Left ventricle myocardium superior (tissue), 1 donor: ENCODE data around the gene IZUMO4. TPM values are rescaled to one million over a fixed set of nuclear protein-coding genes. Genes with fewer than 3 reads are reported as not detected.
"Not testable (repeated sequence)": the region's sequence is repeated elsewhere in the genome, so short reads cannot be mapped to it uniquely, and the experiment has no call there.

Experiments
- ATAC-seq: fragments of 200-7000 bp; cut with Tn5 transposase; one replicate; pipeline ENCODE4 v1.9.1; 2020; ENCODE audit warnings: mild to moderate bottlenecking, moderate library complexity
- DNase-seq: peaks from one replicate; pipeline ENCODE4 v3.0.0-alpha.2; 2020
- intact Hi-C: fragments of 100-400 bp; cut with micrococcal nuclease; formaldehyde crosslinking; loops from one replicate; pipeline ENCODE4 v1.11.0; 2022
- total RNA-seq: library from RNA; stranded (reverse); fragmentation: NEBNext Ultra II Directional; extraction: Animal tissue kit (Norgen Biotek cat#: 25700); gene quantifications from one replicate; pipeline ENCODE4 v1.2.1, GENCODE V29; 2021
- donor health status: DM: no; HTN: yes; CAD: no; lungs with severe emphysema.

IZUMO4 gene
- total RNA-seq, 1 donor from 2014 or later = 1.9 TPM

DNA sequence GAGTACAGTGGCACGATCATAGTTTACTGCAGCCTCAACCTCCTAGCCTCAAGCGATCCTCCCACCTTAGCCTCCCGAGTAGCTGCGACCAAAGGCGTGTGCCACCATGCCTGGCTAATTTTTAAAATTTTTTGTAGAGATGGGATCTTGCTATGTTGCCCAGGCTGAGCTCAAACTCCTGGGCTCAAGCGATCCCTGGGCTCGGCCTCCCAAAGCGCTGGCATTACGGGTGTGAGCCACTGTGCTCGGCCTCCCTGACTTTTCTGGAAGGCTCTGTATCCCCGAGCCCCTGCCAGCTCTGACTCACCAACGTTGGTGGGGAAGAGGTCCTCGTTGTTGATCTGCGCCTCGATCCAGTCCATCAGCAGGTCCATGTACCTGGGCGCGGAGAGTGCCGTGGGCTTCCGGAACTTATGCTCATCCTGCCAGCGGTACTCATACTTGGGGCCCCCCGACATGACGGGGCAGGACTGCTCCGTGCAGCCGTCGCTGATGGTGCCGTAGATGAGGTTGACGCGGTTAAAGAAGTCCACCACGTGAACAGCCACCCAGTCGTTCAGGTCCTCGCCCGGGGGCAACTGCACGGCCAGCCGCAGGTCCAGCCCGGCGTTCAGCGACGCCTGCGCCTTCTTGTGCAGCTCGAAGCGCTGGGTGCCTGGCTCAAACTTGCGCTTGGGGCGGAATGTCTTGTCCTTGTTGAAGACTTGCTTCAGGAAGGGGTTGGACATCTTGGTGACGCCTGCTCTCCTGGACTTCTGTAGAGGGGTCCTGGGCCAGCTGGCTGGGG, 18.7 kb upstream of the IZUMO4 start:
- DNase-seq (no peak), ATAC-seq (no peak)
- intact Hi-C loops = no loop called here

DNA sequence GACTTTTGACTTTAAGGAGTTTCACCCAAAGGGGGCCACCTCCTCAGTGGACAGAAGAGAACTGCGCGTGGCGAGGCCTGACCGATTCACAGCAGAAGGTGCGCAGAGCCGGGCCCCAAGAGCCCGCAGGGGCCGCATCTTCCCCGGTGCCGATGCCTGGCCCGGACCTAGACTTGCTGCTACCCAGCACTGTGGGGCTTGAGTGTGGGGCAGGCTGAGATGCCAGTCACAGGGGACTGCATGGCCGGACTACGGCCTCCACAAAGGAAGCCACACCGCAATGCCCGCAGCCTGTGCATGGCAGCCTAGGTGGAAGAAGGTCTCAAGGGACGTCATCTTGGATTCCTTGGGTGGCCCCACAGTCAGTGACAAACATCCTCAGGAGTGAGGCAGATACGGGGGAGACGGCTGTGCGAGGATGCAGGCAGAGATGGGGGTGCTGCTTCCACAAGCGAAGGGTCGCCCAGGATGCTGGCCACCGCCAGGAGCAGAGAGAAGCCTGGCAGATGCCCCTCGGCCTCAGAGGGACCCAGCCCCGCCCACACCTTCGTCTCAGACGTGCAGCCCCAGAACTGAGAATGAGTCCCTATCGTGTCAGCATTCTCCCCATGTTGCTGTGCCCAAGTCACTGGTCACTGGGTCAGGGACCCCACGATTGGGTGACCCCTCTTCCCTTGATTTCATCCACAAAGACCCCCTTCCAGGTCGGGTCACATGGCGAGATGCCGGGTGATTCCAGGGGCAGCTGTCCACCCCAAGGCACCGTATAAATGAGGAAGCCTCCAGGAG, 17.4 kb upstream of the IZUMO4 start:
- ATAC-seq (no peak), DNase-seq (no peak)
- intact Hi-C loops = no loop called here

DNA sequence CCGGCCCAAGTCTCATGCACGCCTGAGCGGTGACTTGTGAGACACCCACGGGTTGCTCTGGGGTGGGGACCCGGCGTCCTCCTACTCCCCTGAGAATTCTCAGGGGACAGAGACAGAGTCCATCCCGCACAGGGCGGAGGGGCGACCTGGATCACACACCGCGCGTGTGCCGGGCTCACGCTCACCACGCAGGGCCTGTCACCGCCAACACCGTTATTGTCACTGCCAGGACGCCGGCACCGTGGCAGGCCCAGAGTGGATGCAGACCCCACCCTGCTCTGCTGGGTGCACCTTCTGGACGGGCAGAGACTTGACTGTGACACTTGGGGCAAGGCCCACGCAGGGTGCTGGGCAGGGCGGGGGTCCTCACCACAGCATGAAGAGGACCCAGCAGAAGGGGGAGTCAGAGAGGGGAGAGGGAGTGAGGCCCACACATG, 16.8 kb upstream of the IZUMO4 start:
- DNase-seq = no peak
- intact Hi-C loops = no loop called here

DNA sequence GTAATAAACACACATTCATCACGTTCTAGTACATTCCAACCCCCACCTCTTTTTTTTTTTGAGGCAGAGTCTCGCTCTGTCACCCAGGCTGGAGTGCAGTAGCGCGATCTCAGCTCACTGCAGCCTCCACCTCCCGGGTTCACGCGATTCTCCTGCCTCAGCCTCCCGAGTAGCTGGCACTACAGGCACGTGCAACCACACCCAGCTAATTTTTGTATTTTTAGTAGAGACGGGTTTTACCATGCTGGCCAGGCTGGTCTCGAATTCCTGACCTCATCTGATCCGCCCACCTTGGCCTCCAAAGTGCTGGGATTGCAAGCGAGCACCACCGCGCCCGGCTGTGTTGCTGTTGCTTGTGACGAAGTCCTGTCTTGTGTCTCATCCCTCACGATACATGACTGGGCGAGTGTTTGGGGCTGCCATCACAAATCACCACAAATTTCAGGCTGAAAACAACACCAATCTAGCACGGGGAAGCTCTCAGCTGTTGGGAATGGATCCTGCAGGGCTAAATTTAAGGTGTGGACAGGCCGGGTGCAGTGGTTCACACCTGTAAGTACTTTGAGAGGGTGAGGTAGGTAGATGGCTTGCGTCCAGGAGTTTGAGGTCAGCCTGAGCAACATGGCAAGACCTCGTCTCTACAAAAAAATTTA, 16.3 kb upstream of the IZUMO4 start:
- DNase-seq (no peak), ATAC-seq (no peak)
- intact Hi-C loops = no loop called here

More for the DNA sequence above, 16.8 kb upstream of the IZUMO4 start:
- ATAC-seq = no peak

DNA sequence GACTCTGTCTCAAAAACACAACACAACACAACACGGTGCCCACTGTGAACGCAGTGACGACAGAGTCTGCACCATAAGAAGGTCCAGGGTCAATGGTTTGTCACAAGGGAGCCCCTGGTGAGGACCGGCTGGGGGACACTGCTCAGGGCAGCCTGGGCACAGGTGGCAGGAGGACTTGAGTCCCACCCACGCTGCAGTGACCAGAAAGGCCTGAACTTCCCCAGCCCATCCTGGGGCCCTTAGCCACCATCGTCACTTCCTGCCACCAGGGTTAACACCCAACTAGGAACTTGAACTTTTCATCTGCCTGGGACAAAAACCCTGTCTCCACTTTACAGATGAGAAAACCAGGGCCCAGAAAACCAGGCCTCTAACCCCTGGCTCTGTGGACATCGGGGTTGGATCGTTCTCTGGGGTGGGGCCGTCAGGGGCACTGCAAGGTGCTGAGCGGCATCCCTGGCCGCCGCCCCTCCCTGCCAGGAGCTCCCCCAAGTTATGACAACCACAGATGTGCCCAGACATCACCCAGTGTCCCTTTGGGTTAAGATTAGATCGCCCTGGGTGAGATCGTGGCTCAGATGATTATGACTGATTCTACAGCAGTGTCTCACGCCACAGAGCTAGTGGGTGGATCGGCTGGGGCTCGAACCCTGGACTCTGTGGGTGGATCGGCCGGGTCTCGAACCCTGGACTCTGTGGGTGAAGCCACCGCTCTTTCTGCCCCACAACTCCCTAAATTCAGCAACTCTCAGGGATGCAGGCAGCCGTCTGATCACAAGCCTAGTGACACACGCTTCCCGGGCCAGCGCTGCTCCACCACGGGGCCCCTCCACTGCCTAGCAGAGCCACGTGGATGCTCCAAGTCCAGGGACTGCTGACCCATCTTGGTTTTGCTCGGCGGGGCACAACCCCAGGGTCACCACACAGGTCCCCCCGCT, 14.6 kb upstream of the IZUMO4 start:
- DNase-seq (no peak), ATAC-seq (peak; percentile 28)

DNA sequence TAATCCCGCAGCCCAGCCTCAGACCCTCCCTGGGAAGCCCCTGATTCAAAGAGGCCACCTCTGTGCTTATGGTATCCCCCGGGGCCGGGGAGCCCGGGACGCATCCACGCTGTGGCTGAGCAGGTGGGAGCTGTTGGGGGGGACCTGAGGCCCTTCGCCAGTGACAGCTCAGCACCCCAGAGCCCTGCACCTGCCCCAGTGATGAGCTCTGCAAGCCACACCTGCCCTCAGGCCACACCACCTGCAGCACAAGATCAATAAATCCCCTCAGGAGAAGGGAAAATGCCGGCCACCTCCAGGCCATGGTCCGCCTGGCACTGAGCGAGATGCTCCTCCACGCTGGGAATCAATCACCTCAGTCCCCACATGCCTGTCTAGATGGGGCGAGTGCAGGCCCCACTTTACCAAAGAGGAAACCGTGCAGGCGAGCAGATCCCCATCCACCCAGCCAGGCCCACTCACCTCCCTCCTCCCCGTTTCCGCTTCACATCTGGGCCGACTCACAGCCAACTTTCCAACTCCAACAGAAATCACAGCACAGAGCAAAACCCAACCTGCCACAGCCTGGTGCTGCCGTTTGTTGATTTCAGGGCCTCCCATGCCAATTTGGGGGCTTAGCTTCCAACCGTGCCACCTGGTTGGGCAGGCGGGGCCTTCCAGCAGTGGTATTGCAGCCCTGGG, 13.4 kb upstream of the IZUMO4 start:
- intact Hi-C loops = no loop called here
- DNase-seq (no peak), ATAC-seq (peak; percentile 37)

More for the DNA sequence above, 14.6 kb upstream of the IZUMO4 start:
- intact Hi-C loops = no loop called here

DNA sequence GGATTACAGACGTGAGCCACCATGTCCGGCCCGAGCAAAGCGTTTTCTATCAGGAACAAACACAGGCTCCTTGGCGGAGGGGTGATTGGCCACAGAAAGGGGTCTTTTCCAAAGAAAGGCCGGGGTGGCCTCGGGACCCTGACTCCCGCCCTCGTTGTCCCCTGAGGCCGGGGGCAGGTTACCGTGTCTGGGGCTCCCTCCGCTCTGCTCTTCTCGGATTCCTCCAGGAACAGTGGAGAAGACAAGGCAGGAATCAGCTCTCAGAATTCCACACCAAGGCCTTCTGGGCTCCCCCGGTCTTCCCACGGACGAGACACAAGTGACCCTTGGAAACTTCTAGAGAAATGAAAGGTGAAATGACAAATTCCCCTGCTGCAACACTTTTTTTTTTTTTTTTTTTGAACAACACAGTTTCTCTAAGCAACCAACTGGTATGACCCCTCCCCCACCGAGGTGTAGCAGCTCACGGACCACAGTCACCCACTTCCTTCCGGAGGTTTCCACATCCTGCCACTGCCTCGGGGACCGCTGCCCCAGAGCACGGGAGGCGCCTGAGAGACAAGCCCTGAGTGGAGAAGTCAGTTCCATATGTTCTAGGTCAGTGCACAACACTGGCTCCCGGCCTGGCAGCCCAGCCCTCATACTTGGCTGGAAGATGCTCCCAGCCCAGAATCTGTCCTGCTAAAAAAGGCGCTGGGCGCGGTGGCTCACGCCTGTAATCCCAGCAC, 11.6 kb upstream of the IZUMO4 start:
- intact Hi-C loops = no loop called here
- DNase-seq = peak; percentile 72
- peak; percentile 46 for ATAC-seq

DNA sequence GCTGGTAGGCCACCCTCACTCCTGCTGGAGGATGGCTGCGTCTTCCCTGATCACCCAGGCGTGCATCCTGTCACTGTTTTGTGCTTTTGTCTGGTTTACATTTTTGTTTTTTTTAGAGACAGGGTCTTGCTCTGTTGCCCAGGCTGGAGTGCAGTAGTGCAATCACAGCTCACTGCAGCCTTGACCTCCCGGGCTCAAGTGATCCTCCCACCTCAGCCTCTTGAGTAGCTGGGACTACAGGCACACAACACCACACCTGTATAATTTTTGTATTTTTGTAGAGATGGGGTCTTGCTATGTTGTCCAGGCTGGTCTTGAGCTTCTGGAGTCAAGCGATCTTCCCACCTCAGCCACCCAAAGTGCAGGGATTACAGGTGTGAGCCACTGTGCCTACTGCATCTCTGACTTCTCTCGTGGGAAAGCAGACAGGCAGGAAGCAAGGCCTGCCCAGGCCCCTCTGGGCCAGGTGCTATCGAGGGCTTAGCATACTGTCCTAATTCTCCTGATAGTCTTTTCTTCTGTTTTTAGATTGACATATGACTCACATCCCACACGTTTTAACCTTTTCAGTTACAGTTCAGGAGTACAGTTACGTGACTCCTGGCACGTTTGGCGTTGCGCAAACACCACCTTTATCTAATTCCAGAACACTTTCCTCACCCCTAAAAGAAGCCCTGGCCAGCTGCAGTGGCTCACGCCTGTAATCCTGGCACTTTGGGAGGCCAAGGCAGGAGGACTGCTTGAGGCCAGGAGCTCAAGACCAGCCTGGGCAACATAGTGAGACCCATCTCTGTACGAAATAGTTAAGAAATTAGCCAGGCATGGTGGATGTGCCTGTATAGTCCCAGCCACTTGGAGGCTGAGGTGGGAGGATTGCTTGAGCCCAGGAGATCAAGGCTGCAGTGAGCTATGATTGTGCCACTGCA, 9.8 kb upstream of the IZUMO4 start:
- ATAC-seq, intact Hi-C loops, DNase-seq: not testable (repeated sequence)

DNA sequence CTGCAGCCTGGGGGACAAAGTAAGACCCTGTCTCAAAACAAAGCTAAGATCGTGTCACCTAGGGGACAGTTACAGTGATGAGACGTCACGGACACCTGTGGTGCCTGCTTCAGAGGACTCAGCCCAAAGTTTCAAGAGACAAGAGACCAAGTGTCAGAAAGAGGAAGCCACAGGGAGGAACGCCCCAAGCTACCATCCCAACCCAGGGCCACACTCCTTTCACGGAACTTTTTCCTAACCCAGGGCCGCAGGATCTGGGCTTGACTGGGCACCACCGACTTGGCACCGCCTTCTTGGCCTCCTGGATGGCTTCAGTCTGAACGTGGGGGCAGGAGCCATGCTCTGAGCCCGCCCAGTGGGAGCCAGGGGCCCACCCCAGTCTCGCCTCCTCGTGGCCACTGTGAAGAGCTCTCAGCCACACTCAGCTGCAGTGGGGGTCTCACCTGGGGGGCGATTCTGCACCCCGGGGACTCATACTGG, 9.1 kb upstream of the IZUMO4 start:
- intact Hi-C loops = no loop called here
- ATAC-seq (peak; percentile 3), DNase-seq (no peak)

DNA sequence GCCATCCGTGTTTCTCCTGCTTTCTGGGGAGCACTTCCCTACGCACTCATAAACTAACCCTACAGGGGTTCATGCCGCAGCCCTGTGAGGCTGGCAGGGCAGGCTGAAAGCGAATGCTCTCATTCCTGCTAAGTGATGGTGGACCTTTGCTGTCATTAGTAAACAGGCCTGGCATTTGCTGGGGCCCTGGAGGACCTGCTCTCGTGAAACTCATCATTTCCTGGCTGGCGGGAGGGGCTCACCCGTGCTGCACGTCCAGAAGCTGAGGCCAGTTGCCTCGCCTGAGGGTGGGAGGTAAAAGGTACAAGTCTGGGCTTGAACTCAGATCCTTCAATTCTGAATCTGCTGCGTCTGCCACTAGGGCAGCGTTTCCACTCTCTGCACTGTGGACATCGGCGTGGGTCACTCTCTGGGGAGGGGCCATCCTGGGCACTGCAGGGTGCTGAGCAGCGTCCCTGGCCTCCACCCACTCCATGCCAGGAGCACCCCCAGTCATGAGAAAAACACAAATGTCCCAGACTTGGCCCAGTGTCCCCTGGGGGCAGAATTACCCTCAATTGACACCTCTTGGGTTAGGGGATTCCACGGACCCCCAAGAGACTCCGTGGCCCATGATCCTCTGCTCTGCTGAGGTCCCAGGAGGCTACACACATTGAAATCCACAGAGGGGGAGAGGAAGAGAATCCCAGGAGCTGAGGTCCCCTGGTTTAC, 7.6 kb upstream of the IZUMO4 start:
- intact Hi-C loops = no loop called here
- ATAC-seq = no peak
- no peak for DNase-seq

DNA sequence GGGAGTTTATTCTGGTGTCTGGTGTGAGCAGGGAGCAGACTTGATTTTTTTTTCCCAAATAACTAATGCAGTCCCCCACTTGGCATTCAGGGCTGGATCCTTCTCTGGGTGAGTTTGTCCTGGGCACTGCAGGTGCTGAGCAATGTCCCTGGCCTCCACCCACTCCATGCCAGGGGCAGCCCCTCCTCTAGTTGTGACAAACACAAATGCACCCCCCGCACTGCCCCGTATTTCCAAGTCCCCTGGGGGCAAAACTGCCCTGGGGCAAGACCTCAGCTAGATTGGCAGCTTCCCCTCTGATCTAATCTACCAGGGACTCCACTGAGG, 7.0 kb upstream of the IZUMO4 start:
- intact Hi-C loops = no loop called here
- DNase-seq = no peak
- no peak for ATAC-seq

DNA sequence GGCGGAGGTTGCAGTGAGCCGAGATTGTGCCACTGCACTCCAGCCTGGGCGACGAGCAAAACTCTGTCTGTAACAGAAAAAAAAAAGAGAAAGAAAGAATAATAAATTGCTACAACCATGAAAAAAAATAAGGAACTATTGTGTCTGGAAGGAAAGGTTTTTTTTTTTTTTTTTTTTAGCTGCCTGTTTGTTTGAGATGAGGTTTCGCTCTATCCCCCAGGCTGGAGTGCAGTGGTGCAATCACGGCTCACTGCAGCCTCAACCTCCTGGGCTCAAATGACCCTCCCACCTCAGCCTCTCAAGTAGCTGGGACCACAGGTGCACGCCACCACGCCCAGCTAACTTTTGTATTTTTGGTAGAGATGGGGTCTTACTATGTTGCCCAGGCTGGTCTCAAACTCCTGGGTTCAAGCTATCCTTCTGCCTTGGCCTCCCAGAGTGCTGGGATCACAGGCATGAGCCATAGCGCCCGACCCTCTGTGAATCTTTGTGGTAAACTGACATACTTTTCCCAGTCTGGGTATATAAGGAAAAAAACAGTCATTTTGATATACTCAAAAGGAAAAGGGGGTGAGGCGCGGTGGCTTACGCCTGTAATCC, 4.7 kb upstream of the IZUMO4 start:
- intact Hi-C loops = not testable (repeated sequence)

DNA sequence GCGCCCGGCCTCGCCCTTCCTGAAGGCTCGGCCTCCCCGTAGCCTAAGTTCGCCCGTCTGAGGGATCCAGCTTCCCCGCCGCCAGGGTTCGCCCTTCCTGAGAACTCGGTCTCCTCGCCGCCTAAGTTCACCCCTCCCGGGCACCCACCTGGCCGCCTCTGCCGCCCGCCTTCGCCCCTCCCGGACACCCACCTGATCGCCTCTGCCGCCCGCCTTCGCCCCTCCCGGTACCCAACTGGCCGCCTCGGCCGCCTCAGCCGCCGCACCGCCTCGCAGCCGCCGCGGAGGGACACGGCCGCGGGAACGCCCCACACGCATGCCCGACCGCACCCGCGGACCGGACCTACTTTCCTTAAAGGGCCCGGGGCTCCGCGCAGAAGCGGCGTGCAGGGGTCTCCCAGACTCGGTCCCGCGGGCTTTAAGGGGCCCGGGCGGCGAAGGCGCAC, 658 bp upstream of the IZUMO4 start, which contains the start of gene MOB3A:
Gene MOB3A (minus strand): TSS at position 293 of the 446 bp plus-strand sequence. CDS start 17,766 bp downstream, outside the sequence.
- ATAC-seq (peak; percentile 75), DNase-seq (peak; percentile 95)
- intact Hi-C loops = no loop called here

More for the DNA sequence above, 4.7 kb upstream of the IZUMO4 start:
- not testable (repeated sequence) for DNase-seq, ATAC-seq

DNA sequence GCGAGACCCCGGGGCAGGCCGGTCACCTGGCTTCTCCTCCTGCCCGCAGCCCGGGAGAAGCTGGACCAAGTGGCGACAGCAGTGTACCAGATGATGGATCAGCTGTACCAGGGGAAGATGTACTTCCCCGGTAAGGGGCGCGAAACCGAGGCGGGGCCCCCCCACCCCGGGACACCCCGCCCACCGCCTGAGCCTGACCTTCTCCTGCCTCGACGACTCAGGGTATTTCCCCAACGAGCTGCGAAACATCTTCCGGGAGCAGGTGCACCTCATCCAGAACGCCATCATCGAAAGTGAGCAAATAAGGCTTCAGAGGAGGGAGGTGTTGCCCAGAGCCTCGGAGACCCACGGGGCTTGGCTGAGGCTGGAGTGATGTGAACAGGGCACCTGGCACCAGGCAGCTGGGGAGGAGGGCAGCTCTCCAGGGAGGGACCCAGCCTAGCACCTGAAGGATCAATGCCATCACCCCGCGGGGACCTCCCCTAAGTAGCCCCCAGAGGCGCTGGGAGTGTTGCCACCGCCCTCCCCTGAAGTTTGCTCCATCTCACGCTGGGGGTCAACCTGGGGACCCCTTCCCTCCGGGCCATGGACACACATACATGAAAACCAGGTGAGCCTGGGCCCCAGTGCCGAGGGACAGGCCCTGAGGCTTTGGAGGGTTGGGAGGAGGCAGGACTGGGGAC, 629 bp downstream of the IZUMO4 start:
- DNase-seq (peak; percentile 53), ATAC-seq (no peak)
- intact Hi-C loops = no loop called here

DNA sequence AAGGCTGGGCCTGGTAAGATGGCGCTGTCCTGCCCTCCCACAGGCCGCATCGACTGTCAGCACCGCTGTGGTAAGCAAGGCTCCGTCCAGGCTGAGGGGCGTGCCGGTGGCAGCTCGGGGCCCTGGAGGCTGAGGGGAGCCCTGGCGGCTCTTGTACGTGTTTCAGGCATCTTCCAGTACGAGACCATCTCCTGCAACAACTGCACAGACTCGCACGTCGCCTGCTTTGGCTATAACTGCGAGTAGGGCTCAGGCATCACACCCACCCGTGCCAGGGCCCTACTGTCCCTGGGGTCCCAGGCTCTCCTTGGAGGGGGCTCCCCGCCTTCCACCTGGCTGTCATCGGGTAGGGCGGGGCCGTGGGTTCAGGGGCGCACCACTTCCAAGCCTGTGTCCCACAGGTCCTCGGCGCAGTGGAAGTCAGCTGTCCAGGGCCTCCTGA, 1.2 kb downstream of the IZUMO4 start:
- no peak for DNase-seq
- ATAC-seq = no peak
- intact Hi-C loops = no loop called here
